Suppressor macrophage treated with lipopolysaccharide for 1 hour (primary cell): ENCODE results near the gene ENTPD8.
A peak's percentile ranks its signal among the peaks of the same experiment; 100 is the strongest.
"Not testable (repeated sequence)": the region's sequence is repeated elsewhere in the genome, so short reads cannot be mapped to it uniquely, and the experiment has no call there.

ENCODE experiments used
- DNase-seq, 3 donors: peaks; one replicate each; pipeline ENCODE4 v3.0.0-alpha.2; 2020 to 2022

The ENTPD8 gene

DNA sequence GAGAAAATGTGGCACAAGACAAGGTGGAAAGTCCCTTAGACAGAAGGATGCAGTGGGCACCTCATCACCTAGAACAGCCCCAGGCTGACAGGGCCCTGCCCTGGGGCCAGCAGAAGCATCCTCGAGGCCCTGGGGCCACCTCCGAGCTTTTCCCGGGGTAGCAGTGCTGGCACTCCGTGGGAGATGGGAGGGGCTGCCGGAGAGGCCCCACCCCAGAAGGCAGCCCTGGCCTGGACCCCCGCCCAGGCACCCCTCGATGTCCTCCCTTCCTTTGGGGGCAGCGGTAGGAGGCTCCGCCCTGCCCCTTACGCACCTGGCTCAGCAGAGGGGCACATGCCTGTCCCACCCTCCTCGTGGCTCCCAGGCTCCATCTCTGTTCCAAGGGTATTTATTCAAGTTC, 35.7 kb upstream of the ENTPD8 start:
- DNase-seq = no peak

DNA sequence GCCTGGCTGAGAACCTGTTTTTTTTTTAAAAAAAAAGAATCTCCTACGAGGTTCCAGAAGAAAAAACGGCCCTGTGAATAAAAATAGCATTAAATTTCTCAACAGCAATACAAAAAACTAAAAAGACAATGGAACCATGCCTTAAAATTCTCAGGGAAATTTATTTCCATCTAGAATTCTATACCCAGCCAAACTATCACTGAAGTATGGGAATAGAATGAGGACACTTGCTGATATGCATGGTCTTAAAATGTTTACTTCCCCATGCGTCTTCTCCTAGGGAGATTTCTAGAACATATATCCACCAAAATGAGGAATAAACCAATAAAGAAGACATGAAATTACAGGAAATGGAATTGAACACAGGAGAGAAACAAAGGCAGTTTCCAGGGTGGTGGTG, 34.5 kb upstream of the ENTPD8 start:
- no peak for DNase-seq

DNA sequence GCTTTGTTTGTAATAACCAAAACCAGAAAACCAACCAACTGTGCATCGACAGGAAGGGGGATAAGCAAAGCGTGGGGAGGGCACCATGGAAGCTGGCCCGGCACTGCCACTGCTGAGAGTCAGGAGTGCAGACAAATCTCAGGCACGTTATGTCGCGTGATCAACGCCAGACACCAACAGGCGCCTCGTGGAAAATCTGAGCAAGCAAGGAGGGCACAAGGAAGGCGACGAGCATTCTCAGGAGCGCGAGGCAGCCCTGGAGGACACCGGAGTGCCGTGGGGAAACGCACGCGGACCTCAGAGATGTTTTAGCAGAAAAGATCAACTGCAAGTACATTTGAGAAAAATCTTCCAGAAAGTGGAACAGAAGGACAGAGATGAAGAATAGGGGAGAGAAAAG, 33.1 kb upstream of the ENTPD8 start:
- no peak for DNase-seq

DNA sequence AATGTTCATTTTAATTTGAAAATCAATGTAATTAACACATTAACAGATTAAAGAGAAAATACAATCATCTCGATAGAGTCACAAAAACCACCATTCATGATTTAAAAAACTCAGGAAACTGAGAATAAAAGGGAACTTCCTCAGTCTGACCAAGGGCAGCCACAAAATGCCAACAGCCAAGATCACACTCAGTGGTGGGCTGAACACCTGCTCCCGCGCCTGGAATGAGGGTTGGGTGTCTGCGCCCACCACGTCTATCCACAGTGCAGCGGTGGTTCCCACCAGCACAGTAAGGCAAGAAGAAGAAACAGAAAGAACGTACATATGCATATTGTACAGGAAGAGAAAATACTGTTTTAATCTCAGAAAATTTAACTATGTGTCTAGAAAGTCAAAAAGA, 29.6 kb upstream of the ENTPD8 start:
- DNase-seq = no peak

DNA sequence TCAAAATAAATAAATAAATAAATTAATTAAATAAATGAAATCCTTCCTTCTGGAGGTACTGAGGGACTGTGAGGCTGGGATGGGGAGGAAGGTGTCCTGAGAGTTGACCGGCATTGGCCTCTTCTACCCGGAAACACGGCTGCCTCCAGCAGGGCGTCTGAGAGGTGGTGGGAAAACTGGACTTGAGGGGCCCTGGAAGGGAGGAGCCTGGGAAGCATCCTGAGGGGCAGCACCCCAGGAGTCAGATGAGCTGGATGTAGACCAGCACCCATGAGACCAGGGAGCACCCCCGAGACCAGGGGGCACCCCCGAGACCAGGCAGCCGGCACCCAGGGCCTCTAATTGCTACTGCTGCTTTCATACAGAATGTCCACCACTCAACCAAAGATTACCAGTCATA, 26.7 kb upstream of the ENTPD8 start:
- DNase-seq = no peak

DNA sequence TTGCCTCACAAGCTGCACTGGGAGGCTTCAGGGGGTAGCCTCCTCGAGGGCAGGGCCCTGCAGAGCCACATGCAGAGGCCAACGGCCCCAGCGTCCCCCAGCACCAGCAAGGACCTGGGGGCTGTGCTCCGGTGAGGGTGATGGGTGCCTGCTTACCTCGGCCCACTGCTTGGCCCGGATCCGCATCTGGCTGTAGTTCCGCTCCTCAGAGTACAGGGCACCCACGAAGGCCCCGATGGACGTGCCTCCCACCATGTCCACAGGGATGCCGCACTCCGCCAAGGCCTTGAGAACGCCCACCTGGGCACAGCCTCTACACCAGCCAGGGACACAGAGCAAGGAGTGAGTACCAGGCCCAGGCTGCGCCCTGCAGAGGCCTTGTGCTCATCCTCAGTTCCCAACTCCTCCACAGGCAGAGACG, 26.0 kb upstream of the ENTPD8 start:
- no peak for DNase-seq

DNA sequence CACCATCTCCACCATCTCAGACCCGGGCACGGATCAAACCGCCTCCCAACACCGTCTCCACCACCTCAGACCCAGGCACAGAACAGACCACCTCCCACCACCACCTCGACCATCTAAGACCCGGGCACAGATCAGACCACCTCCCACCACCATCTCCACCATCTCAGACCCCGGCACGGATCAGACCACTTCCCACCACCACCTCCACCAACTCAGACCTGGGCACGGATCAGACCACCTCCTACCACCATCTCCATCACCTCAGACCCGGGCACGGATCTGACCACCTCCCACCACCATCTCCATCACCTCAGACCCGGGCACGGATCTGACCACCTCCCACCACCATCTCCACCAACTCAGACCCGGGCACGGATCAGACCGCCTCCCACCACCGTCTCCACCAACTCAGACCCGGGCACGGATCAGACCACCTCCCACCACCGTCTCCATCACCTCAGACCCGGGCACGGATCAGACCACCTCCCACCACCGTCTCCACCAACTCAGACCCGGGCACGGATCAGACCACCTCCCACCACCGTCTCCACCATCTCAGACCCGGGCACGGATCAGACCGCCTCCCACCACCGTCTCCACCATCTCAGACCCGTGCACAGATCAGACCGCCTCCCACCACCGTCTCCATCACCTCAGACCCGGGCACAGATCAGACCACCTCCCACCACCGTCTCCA, 25.4 kb upstream of the ENTPD8 start:
- not testable (repeated sequence) for DNase-seq

DNA sequence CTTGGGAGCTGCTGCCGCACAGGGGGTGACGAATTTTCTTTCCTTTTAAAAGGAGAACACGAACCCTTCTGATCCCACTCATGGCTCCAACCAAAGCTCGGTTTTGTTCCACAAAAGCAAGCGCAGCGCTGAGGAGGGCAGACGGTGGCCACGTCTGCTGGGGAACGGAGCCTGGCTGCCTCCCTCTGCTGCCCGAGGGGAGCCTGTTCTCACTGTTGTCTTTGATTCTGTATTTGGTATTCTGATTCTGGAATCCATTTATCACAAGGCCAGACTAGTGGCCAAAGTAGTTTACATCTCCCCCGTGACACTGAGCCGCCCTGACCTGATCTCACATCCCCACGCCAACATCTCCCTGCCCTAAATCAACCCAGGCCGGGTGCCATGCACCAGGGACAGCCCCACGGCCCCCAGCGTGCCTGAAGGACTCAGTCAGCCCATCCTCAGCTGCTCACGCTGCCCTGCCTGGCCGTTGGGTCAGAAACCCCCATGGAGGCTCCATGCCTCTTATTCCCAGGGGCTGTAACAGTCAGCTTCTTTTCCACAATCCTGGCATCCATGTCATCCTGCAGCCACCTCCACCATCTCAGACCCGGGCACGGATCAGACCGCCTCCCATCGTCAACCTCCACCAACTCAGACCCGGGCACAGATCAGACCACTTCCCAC, 24.7 kb upstream of the ENTPD8 start:
- DNase-seq = no peak

DNA sequence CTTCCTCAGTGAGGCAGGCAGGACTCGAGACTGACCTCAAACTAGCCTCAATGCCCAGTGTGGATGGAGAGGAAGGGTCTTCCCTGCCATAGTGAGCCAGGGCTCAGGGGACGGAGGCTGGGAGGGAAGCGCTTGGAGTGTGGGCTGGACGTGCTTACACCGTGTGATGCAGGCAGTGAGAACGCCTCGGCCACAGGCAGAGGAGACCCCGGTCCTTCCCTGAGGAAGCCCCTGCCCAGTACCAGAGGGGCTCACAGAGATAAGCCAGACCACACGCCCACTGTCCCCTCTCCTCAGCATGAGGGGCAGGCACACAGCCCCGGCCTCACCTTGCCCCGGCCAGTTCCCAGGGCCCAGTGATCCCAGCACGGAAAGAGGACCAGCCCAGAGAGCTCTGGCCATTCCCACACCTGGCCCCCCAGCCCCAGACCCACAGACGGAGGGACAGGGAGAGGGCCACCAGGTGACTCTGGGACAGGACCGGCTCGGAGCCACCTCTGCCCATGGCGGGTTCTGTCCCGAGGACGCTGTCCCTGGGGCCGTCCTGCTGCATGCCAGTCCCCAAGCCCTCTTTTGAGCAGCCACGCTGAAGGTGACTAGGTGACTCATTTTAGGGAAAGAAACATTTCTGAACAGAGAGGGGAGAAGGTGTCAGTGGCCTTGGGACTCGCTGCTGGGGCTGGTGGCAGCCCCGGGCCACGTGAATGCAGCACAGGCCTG, 24.0 kb upstream of the ENTPD8 start:
- DNase-seq = no peak

DNA sequence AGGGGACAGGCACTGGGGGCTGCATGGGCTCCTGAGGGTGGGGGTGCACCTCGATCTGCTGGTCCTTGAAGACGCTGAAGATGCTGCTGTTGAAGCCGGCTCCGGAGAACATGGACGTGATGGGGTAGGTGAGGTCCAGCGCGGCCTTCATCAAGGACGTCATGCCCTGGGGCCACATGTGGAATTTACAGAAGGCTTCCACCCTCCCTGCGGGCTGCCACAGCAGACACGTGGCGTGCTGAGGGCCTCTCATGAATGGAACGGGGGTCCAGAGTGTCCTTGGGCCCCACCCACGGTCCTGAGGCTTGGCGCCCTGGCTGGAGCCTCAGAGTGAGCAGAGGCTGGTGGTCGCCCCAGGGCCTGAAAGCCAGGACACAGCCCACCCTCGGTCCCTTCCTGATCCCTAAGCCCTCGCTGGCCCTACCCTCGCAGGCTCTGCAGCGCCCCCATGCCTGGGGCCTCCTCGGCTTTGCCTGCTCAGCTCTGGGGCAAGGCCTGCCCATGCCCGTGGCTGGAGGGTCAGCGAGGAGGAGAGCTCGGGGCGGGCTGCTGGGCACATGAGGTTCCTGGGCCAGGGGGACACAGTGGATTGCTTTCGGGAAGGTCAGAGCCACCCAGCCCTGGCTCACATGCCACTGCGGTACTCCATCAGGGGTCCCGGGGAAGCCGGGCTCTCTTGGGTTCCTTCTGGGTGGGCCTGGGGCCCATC, 23.3 kb upstream of the ENTPD8 start:
- DNase-seq = no peak

DNA sequence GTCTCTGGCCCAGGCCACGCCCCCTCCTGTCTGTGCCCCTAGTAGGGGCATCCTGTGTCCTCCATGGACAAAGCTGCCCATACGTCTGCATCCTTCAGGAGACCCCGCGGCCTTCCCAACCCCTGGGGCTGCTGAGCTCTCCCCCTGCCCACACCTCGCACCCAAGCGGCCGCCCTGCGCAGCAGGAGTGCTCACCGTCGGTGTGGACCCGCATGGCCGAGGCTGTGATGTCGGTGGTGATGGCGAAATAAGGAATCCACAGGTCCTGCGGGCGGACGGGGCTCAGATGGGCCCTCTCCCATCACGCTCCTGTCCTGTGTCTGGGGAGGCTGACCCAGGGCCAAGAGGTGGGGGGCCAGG, 22.8 kb upstream of the ENTPD8 start:
- DNase-seq = no peak

DNA sequence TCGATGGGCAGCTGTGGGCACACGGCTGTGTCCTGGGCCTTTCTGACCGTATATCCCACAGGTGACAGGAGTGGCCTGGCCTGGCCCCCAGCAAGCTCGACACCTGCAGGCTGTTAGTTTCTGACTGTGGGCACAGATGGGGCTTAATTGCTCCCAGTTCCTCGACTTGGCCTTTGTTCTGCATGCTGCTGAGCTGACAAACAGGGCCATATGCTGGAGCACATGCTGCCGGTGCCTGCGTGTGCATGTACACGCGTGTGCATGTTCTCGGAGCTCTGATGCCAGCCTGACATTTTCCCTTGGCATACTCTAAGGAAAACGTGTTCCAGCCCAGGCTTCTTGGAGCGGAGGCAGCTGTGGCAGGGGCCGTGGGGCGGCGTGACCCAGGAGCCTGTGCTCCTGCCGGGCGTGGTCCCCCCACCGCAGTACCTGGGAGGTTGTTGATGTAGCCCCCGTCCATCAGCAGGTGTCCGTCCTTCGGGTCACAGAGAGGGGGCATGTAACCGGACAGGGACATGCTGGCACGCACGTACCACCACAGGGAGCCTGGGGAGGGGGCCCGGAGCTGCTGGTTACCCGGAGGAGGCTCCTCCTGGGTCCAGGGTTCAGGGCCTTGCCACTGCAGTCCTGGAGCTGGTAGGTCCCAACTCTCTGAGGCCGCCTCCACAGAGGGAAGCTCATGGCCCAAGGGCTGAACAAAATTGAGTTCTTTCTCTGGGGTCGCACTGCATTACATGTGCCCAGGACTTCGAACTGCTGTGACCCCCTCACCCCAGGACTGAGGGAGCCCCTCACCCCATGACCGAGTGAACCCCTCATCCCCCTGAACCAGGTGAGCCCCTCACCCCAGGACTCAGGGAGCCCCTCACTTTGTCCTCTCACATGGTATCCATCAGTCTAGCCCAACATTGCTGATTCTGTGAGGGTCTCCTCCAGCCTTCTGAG, 22.1 kb upstream of the ENTPD8 start:
- no peak for DNase-seq

DNA sequence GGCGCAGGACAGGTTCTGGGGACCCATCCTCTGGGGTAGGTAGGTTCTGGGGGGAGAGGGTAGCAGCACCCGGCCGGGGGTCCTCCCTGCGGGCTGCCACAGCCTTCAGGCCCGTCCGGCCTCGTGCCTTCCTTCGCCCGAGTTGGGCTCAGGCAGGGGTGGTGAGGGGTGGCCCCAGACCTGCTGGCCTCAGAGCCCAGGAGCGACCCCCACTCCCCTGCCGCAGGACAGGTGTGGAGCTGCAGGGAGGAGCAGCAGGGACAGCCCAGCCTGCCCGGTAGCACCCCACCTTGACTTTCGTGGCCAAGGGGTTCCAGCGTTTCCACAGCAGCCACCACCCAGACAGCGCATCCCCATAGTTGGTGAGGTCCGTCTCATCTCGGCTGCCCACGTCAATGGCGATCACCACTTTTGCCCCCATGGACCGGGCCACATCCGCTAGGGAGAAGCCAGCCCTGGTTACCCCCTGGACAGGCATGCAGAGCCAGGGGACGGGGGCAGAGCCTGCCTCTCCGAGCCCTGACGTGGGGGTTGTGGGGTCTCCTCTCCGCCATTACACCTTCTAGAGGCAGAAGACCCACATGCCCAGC, 21.3 kb upstream of the ENTPD8 start:
- DNase-seq = no peak

DNA sequence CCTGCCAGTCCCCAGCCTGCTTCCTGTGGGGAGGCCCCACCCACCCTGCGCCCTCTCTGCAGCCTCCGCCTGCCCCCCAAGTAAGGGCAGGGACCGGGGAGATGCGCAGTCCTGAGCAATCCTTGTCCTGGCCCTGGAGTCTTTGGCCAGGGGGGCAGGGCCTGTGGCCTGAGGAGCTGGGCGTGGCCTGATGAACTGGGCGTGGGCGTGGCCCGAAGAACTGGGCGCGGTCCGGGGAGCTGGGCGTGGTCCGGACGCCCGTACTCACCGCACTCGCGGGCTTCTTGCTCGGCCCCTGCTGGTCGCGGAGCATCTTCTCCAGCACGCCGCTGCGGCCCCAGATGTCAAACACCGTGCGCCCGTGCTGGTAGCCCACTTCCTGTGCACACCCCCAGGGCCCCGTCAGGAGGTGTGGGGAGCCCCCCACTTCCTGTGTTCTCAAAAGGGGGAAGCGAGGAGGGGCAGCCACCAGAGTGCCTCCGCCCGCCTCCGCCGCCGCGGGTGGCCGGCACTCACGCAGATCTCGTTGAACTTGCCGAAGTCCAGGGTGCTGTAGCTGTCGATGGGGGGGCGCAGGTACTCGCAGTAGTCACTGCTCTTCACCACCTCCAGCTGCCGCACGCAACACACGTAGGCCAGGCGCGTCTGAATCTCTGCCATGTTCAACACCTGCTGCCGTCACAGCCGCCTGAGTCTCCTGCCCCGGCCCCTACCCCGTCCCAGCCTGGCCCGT, 20.7 kb upstream of the ENTPD8 start:
- peak; percentile 93 to 97 (median 96) for DNase-seq

DNA sequence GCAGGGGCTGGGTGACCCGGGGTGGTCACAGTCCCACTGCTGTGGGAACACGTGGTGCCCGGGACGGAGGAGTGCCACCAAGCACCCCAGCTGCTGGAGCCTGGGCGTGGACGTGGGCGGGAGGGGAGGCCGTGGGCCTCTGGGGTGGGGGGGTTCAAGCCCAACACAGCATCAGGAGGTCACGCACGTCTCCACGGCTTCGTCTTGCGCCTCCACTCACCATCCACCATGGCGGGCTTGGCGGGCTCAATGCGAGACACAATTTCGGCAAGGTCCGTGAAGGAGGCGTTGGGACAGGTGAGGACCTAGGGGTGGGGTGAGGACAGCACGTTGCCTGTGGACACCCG, 20.1 kb upstream of the ENTPD8 start:
- DNase-seq = no peak

DNA sequence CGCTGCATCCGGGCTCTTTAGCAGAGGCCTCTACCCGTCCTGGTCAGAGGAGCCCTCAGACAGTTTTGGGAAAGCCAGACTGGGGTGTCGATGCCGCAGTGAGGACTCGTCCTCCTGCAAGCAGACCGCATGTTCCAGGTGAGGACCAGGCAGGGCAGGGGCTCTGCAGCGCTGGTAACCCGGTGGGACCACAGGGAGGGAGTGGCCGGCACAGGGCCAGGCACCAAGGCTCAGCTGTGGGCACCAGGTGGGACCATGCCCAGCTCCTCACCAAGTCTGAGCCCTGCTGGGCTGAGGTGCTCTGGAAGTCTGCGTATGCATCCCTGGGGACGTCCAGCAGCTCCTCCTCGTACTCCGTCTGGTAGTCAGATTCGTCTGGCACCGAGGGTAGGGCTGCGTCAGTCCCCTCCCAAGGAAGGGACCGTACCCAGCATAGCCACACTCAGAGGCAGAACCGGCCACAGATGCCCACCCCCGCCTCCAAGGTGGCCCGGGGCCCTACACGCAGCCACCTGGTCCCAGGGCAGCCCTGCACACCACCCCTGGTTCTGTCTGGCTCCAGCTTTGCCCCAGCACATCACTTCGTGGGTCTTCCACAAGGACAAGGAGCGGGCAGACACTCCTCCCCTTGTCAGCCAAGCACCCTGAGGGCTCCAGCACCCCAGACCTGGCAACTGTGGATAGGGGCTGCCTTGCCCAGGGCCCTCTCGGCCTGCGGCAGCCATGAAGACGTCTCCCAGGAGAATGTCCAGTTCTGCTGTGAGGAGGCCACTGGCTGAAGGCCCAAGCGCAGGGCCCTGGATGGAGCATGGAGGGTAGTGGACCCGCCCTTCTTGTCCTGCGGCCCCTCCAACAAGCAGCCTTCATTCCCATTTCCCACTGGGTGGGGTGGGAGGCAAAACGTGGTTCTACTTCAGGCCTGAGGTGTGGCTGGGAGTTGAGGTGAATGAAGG, 19.5 kb upstream of the ENTPD8 start:
- DNase-seq = no peak

DNA sequence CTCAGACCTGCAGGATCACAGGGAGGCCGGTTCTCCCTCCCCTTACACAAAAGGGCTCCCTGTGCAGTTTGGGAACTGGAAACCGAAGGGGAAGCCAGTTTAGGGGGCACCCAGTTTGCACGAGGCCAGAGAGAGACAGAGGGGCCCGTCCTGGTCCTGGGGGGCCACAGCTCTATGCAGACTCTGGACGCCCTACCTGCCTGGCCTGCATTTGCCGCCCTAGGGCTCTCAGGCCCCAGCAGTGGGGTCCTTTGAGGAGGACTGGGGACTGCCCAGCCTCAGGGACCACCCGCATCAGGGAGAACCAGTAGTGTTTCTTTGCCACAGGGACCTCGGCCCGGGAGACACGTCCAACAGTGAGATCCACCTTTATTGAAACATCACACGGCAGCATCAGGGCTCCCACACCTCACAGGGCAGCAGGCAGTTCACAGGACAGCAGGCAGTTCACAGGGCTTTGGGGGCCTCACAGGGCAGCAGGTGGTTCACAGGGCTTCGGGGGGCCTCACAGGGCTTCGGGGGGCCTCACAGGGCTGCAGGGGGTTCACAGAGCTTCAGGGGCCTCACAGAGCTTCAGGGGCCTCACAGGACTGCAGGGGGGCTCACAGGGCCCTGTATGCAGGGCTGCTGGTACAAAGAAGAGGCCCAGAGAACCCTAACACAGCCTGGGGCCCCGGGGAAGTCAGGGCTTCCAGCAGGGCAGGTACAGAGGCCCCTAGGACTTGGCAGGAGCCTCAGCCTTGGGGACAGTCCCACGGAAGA, 18.6 kb upstream of the ENTPD8 start:
- DNase-seq = no peak

DNA sequence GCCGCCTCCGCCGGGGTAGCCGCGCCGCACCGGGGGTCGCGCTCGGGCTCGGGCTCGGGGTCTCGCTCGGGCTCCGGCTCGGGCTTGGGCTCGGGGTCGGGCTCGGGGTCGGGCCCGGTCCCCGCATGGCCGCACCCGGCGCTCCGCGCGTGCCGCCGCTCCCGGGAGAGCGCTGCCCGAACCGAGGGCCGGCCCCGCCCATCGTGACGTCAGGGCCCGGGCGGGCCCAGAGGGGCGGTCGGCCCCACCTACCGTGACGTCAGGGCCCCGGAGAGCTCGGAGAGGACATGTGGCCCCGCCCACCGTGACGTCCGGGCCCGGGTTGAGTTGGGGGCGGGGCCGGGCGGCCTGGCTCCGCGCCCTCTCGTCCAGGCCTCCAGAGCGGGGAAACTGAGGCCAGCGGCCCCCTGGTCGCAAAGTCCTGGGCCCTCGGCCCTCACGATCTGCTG, 18.0 kb upstream of the ENTPD8 start, which contains the start of gene NSMF:
Gene NSMF (minus strand): TSS at position 183 of the 449 bp plus-strand sequence. CDS start 232 bp downstream, outside the sequence.
- peak; percentile 96 to 100 (median 99) for DNase-seq
